Adrenal gland (tissue), 12 donors: Measurements from ENCODE around the gene USP49. TPM values are rescaled to one million over a fixed set of nuclear protein-coding genes. Genes with fewer than 3 reads are reported as not detected.

Experiments
- DNase-seq, 7 donors: peaks; one replicate each; pipeline ENCODE4 v3.0.0-alpha.2; 2019 to 2020
- H3K27ac ChIP-seq, 5 donors: fragments of 200-600 bp; sonication (generic) in 4 of 5; 1 replicate in 3 of 5; 2 replicates in 2 of 5; pipeline versions ENCODE4 v1.5.1 to v1.8.0; 2016 to 2020; ENCODE audit warnings: mild to moderate bottlenecking in 1 of 5
- H3K27me3 ChIP-seq: fragments of 200-600 bp; 2 replicates; pipeline ENCODE4 v1.8.0; 2021
- H3K36me3 ChIP-seq, 2 donors: fragments of 200-600 bp; replicated peaks in 1 of 2; 1 replicate in 1 of 2; 2 replicates in 1 of 2; pipeline versions ENCODE4 v1.5.1 to v1.8.0; 2018 to 2022
- H3K4me1 ChIP-seq, 2 donors: fragments of 200-600 bp; replicated peaks in 1 of 2; 1 replicate in 1 of 2; 2 replicates in 1 of 2; pipeline versions ENCODE4 v1.5.1 to v1.8.0; 2018 to 2021
- H3K4me3 ChIP-seq, 4 donors: fragments of 200-600 bp; sonication (generic) in 3 of 4; one replicate each; pipeline ENCODE4 v1.5.1; 2016 to 2018
- H3K9me3 ChIP-seq, 3 donors: fragments of 200-600 bp; sonication (generic) in 1 of 3; replicated peaks in 1 of 3; 1 replicate in 2 of 3; 2 replicates in 1 of 3; pipeline versions ENCODE4 v1.5.1 to v1.8.0; 2016 to 2021
- CTCF ChIP-seq, 6 experiments: fragments of 450-650 bp in 4 of 6; fragments of 200-600 bp in 2 of 6; sonication (generic) in 1 of 6; IDR thresholded peaks; 1 replicate in 5 of 6; 2 replicates in 1 of 6; pipeline versions ENCODE4 v1.5.1 to v1.8.0; 2016 to 2021; ENCODE audit warnings: antibody characterized with exemption in 6 of 6, mild to moderate bottlenecking in 2 of 6, moderate library complexity in 1 of 6
- POLR2A ChIP-seq, 2 donors: fragments of 450-650 bp; IDR thresholded peaks; one replicate each; pipeline ENCODE4 v1.6.1; 2017; ENCODE audit warnings: antibody characterized with exemption in 2 of 2, mild to moderate bottlenecking in 2 of 2, moderate library complexity in 1 of 2
- WGBS, 4 donors: extraction: QIAGEN DNeasy Blood & Tissue Kit in 2 of 4; methylation state at CpG; one replicate each; pipeline versions ENCODE4 v1.1.5 to v1.1.7; 2013 to 2017; 5-methylcytosine and 5-hydroxymethylcytosine counted together
- intact Hi-C, 2 donors: fragments of 100-400 bp; cut with DNase I; formaldehyde crosslinking; loops; one replicate each; pipeline versions ENCODE4 v1.14.1 to v1.15.0; 2022 to 2023
- polyA plus RNA-seq, 3 donors: library from polyadenylated mRNA; stranded (reverse); fragments of 200-250 nt in 2 of 3; fragments of 350-450 nt in 1 of 3; fragmentation: Illumina TruSeq in 1 of 3; extraction: RNeasy Lipid Tissue Mini Kit (QIAGEN cat#74804) in 1 of 3; gene quantifications; one replicate each; pipeline ENCODE4 v1.2.3, GENCODE V29; 2013 to 2014
- total RNA-seq, 9 donors: library from RNA; depleted of rRNA in 4 of 9; stranded (reverse); fragments of >200 nt in 4 of 9; fragments of 120-200 nt in 1 of 9; fragmentation: NEBNext Ultra II Directional in 1 of 9; extraction: Animal tissue kit (Norgen Biotek cat#: 25700) in 1 of 9; gene quantifications; one replicate each; pipeline versions ENCODE4 v1.1.0 to v1.2.4, GENCODE V29; 2013 to 2023
- donor health status: healthy with polysubstance abuse.
- donor health status: Bipolar disorder and iron deficiency.
- donor health status: DM: yes; HTN: yes; CAD: no.
- donor health status: DM: no; HTN: no; CAD: no.
- donor health status: DM: no; HTN: no; CAD: no.
- donor health status: DM: yes; HTN: yes; CAD: no.

Gene USP49
- total and polyA plus RNA-seq, 12 donors: 1.5 to 6.2 (median 3.4) TPM

GRCh38 chr6:41840326-41840725 lies 54.8 kb downstream of the USP49 start:
- no peak for DNase-seq
- Histone ChIP-seq H3K36me3 (no peaks in the 10 kb centered on the region), H3K9me3 (no peaks in the 10 kb centered on the region), H3K27ac (peak overlapping the region in 1 of 5 donors; percentile 29), H3K27me3 (no peaks in the 10 kb centered on the region), H3K4me1 (no peaks in the 10 kb centered on the region), H3K4me3 (no peak overlapping the region)
- TF ChIP-seq POLR2A (IDR thresholded peaks at IDR 0.05) (no peak), CTCF (IDR thresholded peaks at IDR 0.05) (no peak)
- 61 to 73% (median 65%) methylated on average over 4 of the region's 4 CpGs for WGBS, 4 donors
- intact Hi-C loops: loop anchor here in 1 of 2 donors (10.0 kb wide), 1 partner anchor 94 kb away; no protein-coding TSS in a partner anchor

- no peaks in the 10 kb centered on the region for H3K4me1 ChIP-seq
- no peaks in the 10 kb centered on the region for H3K36me3 ChIP-seq
- no peaks in the 10 kb centered on the region for H3K9me3 ChIP-seq
- no peak for TF ChIP-seq POLR2A (IDR thresholded peaks at IDR 0.05)
- no peak for TF ChIP-seq CTCF (IDR thresholded peaks at IDR 0.05)
- WGBS, 4 donors: 76 to 98% (median 92%) methylated on average over 2 of the region's 2 CpGs
- intact Hi-C loops: no loop called here
- no peak overlapping the region for H3K4me3 ChIP-seq
- no peaks in the 10 kb centered on the region for H3K27me3 ChIP-seq
- no peak for DNase-seq
- H3K27ac ChIP-seq: no peak overlapping the region
These were observed 58.5 kb downstream of the USP49 start for GRCh38 chr6:41836660-41837052.

GRCh38 chr6:41836022-41836659 lies 59.0 kb downstream of the USP49 start:
- Histone ChIP-seq H3K27ac (no peak overlapping the region), H3K9me3 (no peaks in the 10 kb centered on the region), H3K4me1 (no peaks in the 10 kb centered on the region), H3K36me3 (no peaks in the 10 kb centered on the region), H3K4me3 (no peak overlapping the region), H3K27me3 (no peaks in the 10 kb centered on the region)
- no peak for TF ChIP-seq CTCF (IDR thresholded peaks at IDR 0.05)
- TF ChIP-seq POLR2A (IDR thresholded peaks at IDR 0.05): no peak
- no peak for DNase-seq
- intact Hi-C loops: no loop called here
- 89 to 95% (median 93%) methylated on average over 5 of the region's 5 CpGs for WGBS, 4 donors

- no peak overlapping the region for H3K27ac ChIP-seq
- H3K9me3 ChIP-seq: no peaks in the 10 kb centered on the region
- 40 to 56% (median 49%) methylated on average over 3 of the region's 3 CpGs for WGBS, 4 donors
- TF ChIP-seq POLR2A (IDR thresholded peaks at IDR 0.05): no peak
- no peak for TF ChIP-seq CTCF (IDR thresholded peaks at IDR 0.05)
- no peaks in the 10 kb centered on the region for H3K4me1 ChIP-seq
- H3K36me3 ChIP-seq: no peaks in the 10 kb centered on the region
- no peak overlapping the region for H3K4me3 ChIP-seq
- H3K27me3 ChIP-seq: no peaks in the 10 kb centered on the region
- intact Hi-C loops: no loop called here
- no peak for DNase-seq
These were observed 62.9 kb downstream of the USP49 start for GRCh38 chr6:41832263-41832662.
